GM19043 (cell line): ENCODE data around the gene EPDR1.

Experiments
- ATAC-seq: cut with Tn5 transposase; IDR thresholded peaks from one replicate; pipeline ENCODE4 v1.9.1; 2021; ENCODE audit warnings: low read depth; ENCODE audit not compliant: unreplicated experiment

EPDR1 gene

DNA sequence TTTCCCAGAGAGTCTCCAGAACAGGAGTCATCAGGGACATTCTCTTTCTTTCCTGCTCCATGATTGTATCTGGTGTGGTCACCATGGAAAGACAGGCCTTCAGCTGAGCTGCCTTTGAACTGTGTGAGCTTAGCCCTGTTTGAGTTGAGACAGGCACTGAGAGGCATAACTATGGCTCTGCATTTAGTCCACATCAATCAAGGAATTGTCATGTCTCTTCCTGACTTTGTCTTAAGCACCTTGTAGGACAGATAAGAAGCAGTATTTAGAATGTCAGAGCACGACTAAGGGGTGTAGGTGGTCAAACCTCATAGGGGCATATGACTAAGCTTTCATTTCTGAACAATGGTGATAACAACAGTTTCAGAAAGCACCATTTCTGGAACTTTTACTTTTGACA is 53.5 kb downstream of the EPDR1 start:
- ATAC-seq: no peak

- no peak for ATAC-seq
Observed at GRCh38 chr7:37974711-37975110, 54.3 kb downstream of the EPDR1 start.

GRCh38 chr7:37977243-37977642 is 56.8 kb downstream of the EPDR1 start:
- ATAC-seq: no peak

- ATAC-seq: no peak
Observed at GRCh38 chr7:37981664-37982063, 61.2 kb downstream of the EPDR1 start.

- no peak for ATAC-seq
Observed at GRCh38 chr7:37982423-37982822, 62.0 kb downstream of the EPDR1 start.

GRCh38 chr7:37984750-37985390 is 64.4 kb downstream of the EPDR1 start:
- no peak for ATAC-seq

GRCh38 chr7:37986908-37987330 is 66.5 kb downstream of the EPDR1 start:
- no peak for ATAC-seq

- ATAC-seq: no peak
Observed at GRCh38 chr7:37987732-37988131, 67.3 kb downstream of the EPDR1 start.

DNA sequence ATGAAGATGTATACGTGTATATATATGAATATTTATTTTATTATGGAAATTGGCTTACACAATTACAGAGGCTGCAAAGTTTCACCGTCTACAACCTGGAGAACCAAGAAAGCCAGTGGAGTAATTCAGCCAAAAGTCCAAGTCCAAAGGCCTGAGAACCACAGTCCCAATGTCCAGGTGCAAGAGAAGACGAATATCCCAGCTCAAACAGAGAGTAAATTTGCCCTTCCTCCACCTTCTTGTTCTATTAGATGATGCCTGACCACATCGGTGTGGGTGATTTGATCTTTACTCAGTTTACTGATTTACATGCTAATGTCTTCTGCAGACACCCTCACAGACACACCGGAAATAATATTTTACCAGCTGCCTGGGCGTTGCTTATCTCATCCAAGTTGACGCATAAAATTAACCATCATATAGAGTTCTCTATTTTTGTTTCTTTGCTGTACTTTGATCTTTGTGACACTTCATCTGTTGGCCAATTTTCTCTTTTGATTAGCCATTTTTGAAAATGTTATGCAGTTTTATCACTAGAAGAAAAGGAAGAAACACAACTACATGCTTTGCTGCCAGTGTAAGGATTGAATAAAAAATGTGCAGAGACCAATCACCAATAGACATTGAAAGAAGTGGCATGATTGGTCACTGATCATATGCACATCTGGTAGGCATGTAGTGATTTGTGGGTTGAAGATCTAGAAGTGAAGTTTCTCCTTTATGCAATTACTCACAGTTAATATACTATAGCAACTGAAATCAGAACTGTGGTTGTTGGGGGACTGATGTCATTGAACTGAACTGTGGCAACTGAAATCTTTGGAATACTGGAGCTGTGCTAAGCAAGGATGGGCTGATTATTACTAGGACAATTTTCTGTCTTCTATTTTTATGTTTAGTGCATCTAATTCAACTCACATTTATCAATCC is 68.5 kb downstream of the EPDR1 start:
- no peak for ATAC-seq

DNA sequence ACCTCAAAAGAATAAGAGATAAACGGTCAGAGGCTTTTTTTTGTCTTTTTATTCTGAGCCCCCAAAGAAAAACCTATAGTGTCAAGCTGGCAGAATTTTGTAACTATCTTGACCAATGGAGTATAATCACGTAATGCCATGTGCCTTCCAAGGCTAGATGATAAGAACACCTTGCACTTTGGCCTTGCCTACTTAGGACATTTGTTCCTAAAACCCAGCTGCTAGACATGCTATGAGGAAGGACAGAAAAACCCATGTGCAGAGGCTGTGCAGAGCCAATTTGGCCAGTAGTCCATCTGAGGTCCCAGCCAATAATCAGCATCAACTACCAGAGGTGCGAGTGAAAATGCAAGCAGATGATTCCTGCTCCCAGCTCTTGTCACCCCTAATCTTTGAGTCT is 69.9 kb downstream of the EPDR1 start:
- ATAC-seq: no peak

DNA sequence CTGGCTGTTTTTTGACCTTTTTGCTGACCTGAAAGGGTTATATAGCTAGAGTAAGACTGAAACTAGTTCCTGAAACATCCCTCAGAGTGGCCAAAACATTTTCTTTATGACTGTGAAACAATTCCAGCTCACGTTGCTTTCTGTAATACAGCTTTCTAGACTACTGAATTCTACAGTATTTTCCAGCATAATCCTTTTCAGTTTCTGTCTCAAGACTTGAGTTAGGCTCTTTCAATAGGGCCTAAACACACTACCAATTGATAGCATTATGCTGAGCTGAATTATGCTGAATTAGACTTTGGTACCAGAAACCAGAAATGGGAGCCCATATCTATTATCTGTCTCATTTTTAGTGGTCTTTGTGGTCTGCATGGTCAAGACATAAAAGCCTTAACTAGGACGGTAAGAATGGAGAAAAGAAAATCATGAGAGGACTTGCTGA is 72.6 kb downstream of the EPDR1 start:
- ATAC-seq: no peak

GRCh38 chr7:37999673-38000072 is 79.2 kb downstream of the EPDR1 start:
- no peak for ATAC-seq

DNA sequence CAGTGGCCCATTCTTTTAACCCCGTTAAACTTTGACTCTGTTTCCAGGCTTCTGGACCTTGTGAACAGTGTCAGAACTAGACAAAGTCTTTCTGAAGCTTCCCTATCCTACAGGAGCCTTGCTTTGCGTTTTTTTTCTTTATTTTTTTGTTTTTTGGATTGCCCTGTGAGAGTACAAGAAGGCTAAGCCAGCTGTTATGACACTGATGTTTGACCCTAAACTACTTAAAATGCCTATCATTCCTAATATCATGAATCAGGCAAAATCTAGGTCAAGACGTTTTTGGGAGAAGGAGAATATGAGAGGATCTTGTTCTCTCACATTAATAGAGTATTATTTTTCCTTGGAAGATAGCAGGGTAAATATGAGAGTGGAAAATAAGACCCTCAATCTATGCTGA is 79.8 kb downstream of the EPDR1 start:
- ATAC-seq: no peak
